Coronary artery (tissue), 2 donors: Measurements from ENCODE around the gene TNRC6A.

Source experiments
- DNase-seq: peaks from one replicate; pipeline ENCODE4 v3.0.0-alpha.2; 2017; ENCODE audit warnings: low spot score
- H3K27ac ChIP-seq, 2 donors: fragments of 200-600 bp; sonication (generic); one replicate each; pipeline ENCODE4 v1.5.1; 2016 to 2019
- H3K4me3 ChIP-seq: fragments of 200-600 bp; sonication (generic); 2 replicates; pipeline ENCODE4 v1.5.1; 2016; ENCODE audit warnings: mild to moderate bottlenecking, moderate library complexity
- CTCF ChIP-seq: fragments of 200-600 bp; sonication (generic); IDR thresholded peaks from one replicate; pipeline ENCODE4 v1.5.1; 2019; ENCODE audit warnings: antibody characterized with exemption

The TNRC6A gene

DNA sequence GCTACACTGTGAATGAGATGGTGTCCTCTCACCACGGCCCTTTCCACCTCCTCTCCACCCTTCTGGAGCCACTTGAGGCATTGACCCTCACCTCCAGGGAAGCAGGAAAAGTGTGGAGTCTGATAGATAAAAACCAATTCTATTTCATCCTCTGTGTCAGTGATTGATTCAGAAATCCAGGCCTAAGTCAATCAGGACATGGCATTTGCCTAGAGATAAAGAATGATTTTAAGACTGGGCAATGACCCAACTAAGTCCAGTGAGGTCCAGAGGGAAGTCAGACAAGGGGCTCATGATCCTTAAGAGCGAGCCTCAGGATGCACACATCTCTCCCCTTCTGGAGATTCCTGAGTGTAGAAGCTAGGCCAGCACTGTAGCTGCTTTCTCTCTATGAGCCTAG lies 41.1 kb upstream of the TNRC6A start:
- no peak overlapping the region for H3K27ac ChIP-seq
- no peak for DNase-seq
- TF ChIP-seq CTCF: no peak
- no peak overlapping the region for H3K4me3 ChIP-seq

GRCh38 chr16:24689128-24689527 lies 40.3 kb upstream of the TNRC6A start:
- no peak for TF ChIP-seq CTCF
- no peak for DNase-seq
- Histone ChIP-seq H3K4me3 (no peak overlapping the region), H3K27ac (no peak overlapping the region)

- Histone ChIP-seq H3K4me3 (no peak overlapping the region), H3K27ac (no peak overlapping the region)
- no peak for TF ChIP-seq CTCF
- DNase-seq: no peak
These were observed 36.6 kb upstream of the TNRC6A start for GRCh38 chr16:24692854-24693253.

DNA sequence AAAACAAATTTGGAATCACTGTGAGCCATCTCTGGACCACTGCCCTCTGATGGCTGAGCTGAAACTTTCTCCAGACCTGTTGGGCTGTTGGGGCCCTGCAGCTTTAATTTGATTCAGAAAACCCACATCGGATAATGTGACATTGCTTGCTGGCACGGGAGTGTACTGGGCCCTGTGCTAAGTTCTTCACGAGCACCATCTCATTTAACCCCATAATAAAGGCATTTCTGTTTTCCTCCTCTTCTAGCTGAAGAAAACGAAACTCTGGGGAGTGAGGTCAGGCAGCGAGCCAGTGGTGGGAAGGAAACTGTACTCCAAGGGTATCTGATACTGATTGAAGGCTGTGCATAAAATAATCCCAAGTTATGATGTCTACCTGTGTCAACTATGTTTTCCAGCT lies 34.5 kb upstream of the TNRC6A start:
- no peak overlapping the region for H3K4me3 ChIP-seq
- no peak overlapping the region for H3K27ac ChIP-seq
- no peak for TF ChIP-seq CTCF
- DNase-seq: no peak

GRCh38 chr16:24696699-24697098 lies 32.8 kb upstream of the TNRC6A start:
- TF ChIP-seq CTCF: no peak
- DNase-seq: no peak
- no peak overlapping the region for H3K4me3 ChIP-seq
- no peak overlapping the region for H3K27ac ChIP-seq

- Histone ChIP-seq H3K4me3 (no peak overlapping the region), H3K27ac (no peak overlapping the region)
- DNase-seq: no peak
- TF ChIP-seq CTCF: no peak
These were observed 31.1 kb upstream of the TNRC6A start for GRCh38 chr16:24698308-24698707.

DNA sequence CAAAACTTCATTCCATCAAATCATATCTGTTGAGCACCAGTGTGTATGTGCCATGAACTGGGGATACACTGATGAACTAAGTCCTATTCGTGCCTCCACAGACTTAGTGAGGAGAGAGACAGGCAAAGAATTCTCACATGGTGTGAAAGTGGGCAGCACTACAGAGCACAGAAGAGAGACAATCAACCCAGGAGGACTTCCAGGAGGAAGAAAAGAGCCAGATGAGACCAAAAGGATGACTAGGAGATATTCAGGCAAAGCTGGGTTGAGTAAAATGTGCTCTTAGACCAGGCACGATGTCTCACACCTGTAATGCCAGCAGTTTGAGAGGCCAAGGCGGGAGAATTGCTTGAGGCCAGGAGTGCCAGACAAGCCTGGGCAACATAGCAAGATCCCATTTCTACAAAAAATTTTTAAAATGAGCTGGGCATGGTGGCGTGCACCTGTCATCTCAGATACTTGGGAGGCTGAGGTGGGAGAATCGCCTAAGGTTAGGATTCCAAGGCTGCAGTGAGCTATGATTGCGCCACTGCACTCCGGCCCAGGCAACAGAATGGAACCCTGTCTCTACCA lies 30.2 kb upstream of the TNRC6A start:
- Histone ChIP-seq H3K27ac (peak overlapping the region in 1 of 2 donors; percentile 39), H3K4me3 (no peak overlapping the region)
- no peak for TF ChIP-seq CTCF
- DNase-seq: no peak
